ENCODE results near the gene NFE2L2. TPM values are rescaled to one million over a fixed set of nuclear protein-coding genes. Genes with fewer than 3 reads are reported as not detected.
A peak's percentile ranks its signal among the peaks of the same experiment; 100 is the strongest.

Gene NFE2L2
- total and polyA plus RNA-seq, 9 of the 15 experiments (the other 6 are each of a cell fraction or from before 2014, with no cell fraction given) = 29.3 to 120 (median 59.3) TPM

DNA sequence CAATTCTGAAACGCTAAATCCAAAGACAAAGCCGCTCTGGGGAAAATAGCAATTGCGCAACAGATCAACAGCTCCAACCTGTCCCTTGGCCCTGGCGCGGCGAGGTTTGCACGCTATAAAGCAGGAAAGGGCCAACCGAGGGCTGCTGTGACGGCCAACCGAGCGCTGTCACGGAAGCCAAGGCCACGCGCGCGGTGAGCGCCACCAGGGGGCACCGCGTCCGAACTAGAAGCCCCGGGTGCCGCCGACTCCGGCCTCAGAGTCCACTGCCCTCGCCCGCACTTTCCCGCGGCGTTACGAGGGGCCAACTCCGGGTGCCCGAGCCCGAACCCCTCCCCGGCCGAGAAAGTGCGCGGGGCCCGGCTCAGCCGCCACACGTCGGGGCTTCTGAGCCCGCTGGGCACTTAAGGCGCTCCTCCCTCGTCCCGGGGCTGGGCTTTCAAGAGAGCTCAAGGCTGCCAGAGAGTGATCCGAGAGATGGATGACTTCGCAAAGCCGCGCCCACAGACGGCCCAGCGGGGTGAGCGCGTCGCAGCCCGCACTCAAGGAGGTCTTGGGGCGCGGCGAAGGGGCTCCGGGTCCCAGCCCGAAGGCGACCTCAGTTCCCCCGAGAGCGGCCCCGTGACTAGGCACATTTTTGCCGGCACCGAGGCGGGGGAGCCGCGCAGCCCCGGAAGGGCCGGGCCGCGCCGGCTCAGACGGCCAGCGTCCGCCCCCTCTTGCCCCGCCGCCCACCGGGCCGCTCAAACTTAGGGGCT, 897 bp downstream of the NFE2L2 start (continued):
- TF ChIP-seq, protein P1, sequence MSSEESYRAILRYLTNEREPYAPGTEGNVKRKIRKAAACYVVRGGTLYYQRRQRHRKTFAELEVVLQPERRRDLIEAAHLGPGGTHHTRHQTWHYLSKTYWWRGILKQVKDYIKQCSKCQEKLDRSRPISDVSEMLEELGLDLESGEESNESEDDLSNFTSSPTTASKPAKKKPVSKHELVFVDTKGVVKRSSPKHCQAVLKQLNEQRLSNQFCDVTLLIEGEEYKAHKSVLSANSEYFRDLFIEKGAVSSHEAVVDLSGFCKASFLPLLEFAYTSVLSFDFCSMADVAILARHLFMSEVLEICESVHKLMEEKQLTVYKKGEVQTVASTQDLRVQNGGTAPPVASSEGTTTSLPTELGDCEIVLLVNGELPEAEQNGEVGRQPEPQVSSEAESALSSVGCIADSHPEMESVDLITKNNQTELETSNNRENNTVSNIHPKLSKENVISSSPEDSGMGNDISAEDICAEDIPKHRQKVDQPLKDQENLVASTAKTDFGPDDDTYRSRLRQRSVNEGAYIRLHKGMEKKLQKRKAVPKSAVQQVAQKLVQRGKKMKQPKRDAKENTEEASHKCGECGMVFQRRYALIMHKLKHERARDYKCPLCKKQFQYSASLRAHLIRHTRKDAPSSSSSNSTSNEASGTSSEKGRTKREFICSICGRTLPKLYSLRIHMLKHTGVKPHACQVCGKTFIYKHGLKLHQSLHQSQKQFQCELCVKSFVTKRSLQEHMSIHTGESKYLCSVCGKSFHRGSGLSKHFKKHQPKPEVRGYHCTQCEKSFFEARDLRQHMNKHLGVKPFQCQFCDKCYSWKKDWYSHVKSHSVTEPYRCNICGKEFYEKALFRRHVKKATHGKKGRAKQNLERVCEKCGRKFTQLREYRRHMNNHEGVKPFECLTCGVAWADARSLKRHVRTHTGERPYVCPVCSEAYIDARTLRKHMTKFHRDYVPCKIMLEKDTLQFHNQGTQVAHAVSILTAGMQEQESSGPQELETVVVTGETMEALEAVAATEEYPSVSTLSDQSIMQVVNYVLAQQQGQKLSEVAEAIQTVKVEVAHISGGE (CRISPR knock-in tag; IDR thresholded peaks at IDR 0.05) = no peak
- peak; percentile 74 for TF ChIP-seq TAF9B (IDR thresholded peaks at IDR 0.05; ENCODE audit: partially characterized antibody)
- no peak for TF ChIP-seq NCOA2 (IDR thresholded peaks at IDR 0.05; ENCODE audit: partially characterized antibody in 2 of 2)
- TF ChIP-seq HSF4 (CRISPR knock-in tag; IDR thresholded peaks at IDR 0.05; ENCODE audit: borderline replicate concordance) = no peak
- TF ChIP-seq ZNF583 (CRISPR knock-in tag; IDR thresholded peaks at IDR 0.05) = peak; percentile 37; the same call in 1 of the 2 replicates
- no peak for TF ChIP-seq U2AF2 (optimal IDR thresholded peaks at IDR 0.05; ENCODE audit: low read depth, low read length)
- no peak for TF ChIP-seq RFX1 (IDR thresholded peaks at IDR 0.05)
- no peak for TF ChIP-seq PHTF2 (CRISPR knock-in tag; IDR thresholded peaks at IDR 0.05)
- TF ChIP-seq ZNF444 (CRISPR knock-in tag; IDR thresholded peaks at IDR 0.05) = no peak
- TF ChIP-seq ZKSCAN1 (IDR thresholded peaks at IDR 0.05; ENCODE audit: low read depth, low read length) = peak; percentile 76
- TF ChIP-seq, protein P2, sequence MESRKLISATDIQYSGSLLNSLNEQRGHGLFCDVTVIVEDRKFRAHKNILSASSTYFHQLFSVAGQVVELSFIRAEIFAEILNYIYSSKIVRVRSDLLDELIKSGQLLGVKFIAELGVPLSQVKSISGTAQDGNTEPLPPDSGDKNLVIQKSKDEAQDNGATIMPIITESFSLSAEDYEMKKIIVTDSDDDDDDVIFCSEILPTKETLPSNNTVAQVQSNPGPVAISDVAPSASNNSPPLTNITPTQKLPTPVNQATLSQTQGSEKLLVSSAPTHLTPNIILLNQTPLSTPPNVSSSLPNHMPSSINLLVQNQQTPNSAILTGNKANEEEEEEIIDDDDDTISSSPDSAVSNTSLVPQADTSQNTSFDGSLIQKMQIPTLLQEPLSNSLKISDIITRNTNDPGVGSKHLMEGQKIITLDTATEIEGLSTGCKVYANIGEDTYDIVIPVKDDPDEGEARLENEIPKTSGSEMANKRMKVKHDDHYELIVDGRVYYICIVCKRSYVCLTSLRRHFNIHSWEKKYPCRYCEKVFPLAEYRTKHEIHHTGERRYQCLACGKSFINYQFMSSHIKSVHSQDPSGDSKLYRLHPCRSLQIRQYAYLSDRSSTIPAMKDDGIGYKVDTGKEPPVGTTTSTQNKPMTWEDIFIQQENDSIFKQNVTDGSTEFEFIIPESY (CRISPR knock-in tag; IDR thresholded peaks at IDR 0.05) = peak; percentile 90
- TF ChIP-seq HNRNPUL1 (IDR thresholded peaks at IDR 0.05; ENCODE audit: low read length) = no peak
- TF ChIP-seq HMG20A (CRISPR knock-in tag; conservative IDR thresholded peaks at IDR 0.05) = no peak
- TF ChIP-seq IRF2 (CRISPR knock-in tag; IDR thresholded peaks at IDR 0.05) = peak; percentile 75; the same call in 1 of the 2 replicates
- TF ChIP-seq PURB (CRISPR knock-in tag; IDR thresholded peaks at IDR 0.05; ENCODE audit: low read depth) = no peak
- TF ChIP-seq POLR3A (IDR thresholded peaks at IDR 0.05; ENCODE audit: borderline replicate concordance, extremely low read depth, insufficient read depth, insufficient read length) = no peak
- peak; percentile 94 for TF ChIP-seq EP400 (IDR thresholded peaks at IDR 0.05)

All from K562 (cell line).